NB4 (cell line): ENCODE measurements around the gene SMU1.

Source experiments
- DNase-seq: peaks from one replicate; pipeline ENCODE4 v3.0.0; 2010; ENCODE audit warnings: low read depth
- H3K4me3 ChIP-seq: one replicate; pipeline ENCODE4 v1.5.1; 2011; ENCODE audit warnings: mild to moderate bottlenecking, low read depth, low read length, moderate library complexity
- MAX ChIP-seq: IDR thresholded peaks from 2 replicates; pipeline ENCODE4 v1.6.1; 2011; ENCODE audit warnings: low read depth, low read length
- MYC ChIP-seq: IDR thresholded peaks from 2 replicates; pipeline ENCODE4 v1.6.1; 2011; ENCODE audit warnings: low read depth, low read length
- TF ChIP-seq, protein P1 (sequence below): IDR thresholded peaks from one replicate; pipeline ENCODE4 v1.5.1; 2012; ENCODE audit warnings: low read depth, low read length

The SMU1 gene

GRCh38 chr9:32991897-32992594, 84.4 kb downstream of the SMU1 start:
- no peak overlapping the region for H3K4me3 ChIP-seq
- DNase-seq, result no peak
- TF ChIP-seq, protein P1, sequence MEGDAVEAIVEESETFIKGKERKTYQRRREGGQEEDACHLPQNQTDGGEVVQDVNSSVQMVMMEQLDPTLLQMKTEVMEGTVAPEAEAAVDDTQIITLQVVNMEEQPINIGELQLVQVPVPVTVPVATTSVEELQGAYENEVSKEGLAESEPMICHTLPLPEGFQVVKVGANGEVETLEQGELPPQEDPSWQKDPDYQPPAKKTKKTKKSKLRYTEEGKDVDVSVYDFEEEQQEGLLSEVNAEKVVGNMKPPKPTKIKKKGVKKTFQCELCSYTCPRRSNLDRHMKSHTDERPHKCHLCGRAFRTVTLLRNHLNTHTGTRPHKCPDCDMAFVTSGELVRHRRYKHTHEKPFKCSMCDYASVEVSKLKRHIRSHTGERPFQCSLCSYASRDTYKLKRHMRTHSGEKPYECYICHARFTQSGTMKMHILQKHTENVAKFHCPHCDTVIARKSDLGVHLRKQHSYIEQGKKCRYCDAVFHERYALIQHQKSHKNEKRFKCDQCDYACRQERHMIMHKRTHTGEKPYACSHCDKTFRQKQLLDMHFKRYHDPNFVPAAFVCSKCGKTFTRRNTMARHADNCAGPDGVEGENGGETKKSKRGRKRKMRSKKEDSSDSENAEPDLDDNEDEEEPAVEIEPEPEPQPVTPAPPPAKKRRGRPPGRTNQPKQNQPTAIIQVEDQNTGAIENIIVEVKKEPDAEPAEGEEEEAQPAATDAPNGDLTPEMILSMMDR, result no peak
- no peak for TF ChIP-seq MAX
- no peak for TF ChIP-seq MYC
